Measurements from ENCODE around the gene HSFX2.
"Not testable (repeated sequence)": the region's sequence is repeated elsewhere in the genome, so short reads cannot be mapped to it uniquely, and the experiment has no call there.

Gene HSFX2

GRCh38 chrX:149585631-149586030 is 9.5 kb downstream of the HSFX2 start:
- not testable (repeated sequence) for DNase-seq

GRCh38 chrX:149573456-149573855 is 21.7 kb downstream of the HSFX2 start:
- DNase-seq: not testable (repeated sequence)

GRCh38 chrX:149572743-149573142 is 22.4 kb downstream of the HSFX2 start:
- DNase-seq: no peak

- no peak for DNase-seq
Measured at GRCh38 chrX:149571770-149572169, 23.3 kb downstream of the HSFX2 start.

- DNase-seq: no peak
Measured at GRCh38 chrX:149570668-149571067, 24.4 kb downstream of the HSFX2 start.

- no peak for DNase-seq
Measured at GRCh38 chrX:149569770-149570169, 25.3 kb downstream of the HSFX2 start.

- DNase-seq: no peak
Measured at GRCh38 chrX:149568701-149569296, 26.3 kb downstream of the HSFX2 start.

GRCh38 chrX:149567621-149568417 is 27.3 kb downstream of the HSFX2 start:
- no peak for DNase-seq

- DNase-seq: no peak
Measured at GRCh38 chrX:149563359-149563758, 31.8 kb downstream of the HSFX2 start.

- DNase-seq: not testable (repeated sequence)
Measured at GRCh38 chrX:149555251-149555650, 39.9 kb downstream of the HSFX2 start.

GRCh38 chrX:149551939-149552248 is 43.2 kb downstream of the HSFX2 start:
- DNase-seq: not testable (repeated sequence)

GRCh38 chrX:149551245-149551938 is 43.7 kb downstream of the HSFX2 start:
- DNase-seq: not testable (repeated sequence)

GRCh38 chrX:149550454-149550853 is 44.7 kb downstream of the HSFX2 start:
- not testable (repeated sequence) for DNase-seq

GRCh38 chrX:149549701-149550100 is 45.4 kb downstream of the HSFX2 start, which contains the start of gene HSFX3:
Gene HSFX3, minus strand, starts transcription at chrX:149549924. Its CDS starts 72 bp downstream, at chrX:149549852.
- not testable (repeated sequence) for DNase-seq

GRCh38 chrX:149547782-149548181 is 47.3 kb downstream of the HSFX2 start:
- not testable (repeated sequence) for DNase-seq

GRCh38 chrX:149546962-149547361 is 48.2 kb downstream of the HSFX2 start:
- DNase-seq: not testable (repeated sequence)

- DNase-seq: not testable (repeated sequence)
Measured at GRCh38 chrX:149545545-149546543, 49.3 kb downstream of the HSFX2 start.
